NCI-H2196 (cell line): ENCODE results near the gene PTHLH.

Source experiments
- DNase-seq: peaks from one replicate; lab custom pipeline; 2025; ENCODE audit not compliant: unreplicated experiment; lab: John Stamatoyannopoulos, UW

The PTHLH gene

GRCh38 chr12:27974735-27975221 lies 2.2 kb upstream of the PTHLH start:
- DNase-seq = no peak

GRCh38 chr12:27973487-27973890 lies 956 bp upstream of the PTHLH start:
- no peak for DNase-seq

DNA sequence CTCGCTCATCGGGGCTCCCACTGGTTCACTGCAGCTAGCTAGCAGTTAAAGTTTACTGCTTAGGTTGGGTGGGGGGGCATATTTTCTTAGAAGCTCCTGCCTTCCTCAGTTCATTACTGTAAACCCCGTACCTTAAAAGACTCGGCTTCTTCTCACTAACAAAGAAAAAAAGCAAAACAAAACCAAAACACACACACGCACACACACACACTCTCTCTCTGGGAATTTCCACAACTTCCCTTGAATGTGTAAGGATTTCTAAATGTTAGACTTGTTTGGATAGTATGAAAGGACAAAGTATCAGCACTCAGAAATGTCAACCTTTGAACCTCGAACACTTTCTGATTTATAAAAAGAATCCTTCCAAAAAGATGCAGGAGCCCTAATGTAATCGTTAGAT lies 927 bp downstream of the PTHLH start:
- no peak for DNase-seq

DNA sequence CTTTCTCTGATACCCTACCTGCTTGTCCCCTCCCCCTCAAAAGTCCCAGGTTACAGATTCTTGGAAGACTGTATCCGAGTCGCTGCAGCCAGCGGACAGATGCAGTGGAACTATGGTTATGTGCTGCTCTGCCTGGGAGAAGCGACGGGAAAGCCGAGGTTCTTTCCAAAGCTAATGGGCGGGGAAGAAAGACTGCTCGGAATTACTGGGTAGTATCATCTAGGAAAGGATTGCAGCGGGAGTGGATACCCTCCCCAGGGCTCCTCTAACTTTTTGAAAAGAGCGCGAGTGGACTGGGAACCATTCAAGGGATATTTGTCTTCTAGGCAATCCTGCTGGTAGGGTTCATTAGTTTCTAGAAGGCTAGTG lies 1.4 kb downstream of the PTHLH start:
- DNase-seq = no peak

GRCh38 chr12:27970401-27971120 lies 2.0 kb downstream of the PTHLH start:
- no peak for DNase-seq

GRCh38 chr12:27969624-27970400 lies 2.7 kb downstream of the PTHLH start:
- peak; percentile 42 for DNase-seq

DNA sequence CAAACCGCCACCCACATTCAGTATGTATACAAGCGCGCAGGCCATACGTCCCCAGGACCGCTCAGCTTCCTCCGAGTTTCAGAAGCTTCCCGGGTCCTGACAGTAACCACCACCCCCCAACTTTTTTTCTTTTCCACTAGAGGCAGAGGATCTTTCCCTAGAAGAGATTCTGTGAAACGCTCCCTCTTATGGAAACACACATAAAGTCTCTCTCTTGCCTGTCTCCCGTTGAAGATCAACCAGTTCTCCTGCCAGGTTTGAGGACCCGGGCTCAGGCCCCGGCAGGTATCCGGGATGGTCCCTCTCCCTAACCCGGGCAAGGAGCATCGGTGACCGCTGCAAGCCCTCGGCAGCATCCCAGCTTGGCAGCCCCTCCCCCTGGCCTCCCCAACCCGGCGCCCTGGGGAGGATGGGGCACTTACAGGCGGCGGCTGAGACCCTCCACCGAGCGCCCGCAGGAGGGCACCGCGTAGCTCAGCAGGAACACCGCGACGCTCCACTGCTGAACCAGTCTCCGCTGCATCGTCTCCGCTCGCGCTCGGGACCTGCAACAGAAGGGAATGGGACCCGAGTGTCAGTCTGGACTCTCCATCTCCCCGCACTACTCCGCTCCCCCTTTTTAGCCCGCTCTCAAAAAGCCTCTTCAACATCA lies 3.4 kb downstream of the PTHLH start:
- no peak for DNase-seq

DNA sequence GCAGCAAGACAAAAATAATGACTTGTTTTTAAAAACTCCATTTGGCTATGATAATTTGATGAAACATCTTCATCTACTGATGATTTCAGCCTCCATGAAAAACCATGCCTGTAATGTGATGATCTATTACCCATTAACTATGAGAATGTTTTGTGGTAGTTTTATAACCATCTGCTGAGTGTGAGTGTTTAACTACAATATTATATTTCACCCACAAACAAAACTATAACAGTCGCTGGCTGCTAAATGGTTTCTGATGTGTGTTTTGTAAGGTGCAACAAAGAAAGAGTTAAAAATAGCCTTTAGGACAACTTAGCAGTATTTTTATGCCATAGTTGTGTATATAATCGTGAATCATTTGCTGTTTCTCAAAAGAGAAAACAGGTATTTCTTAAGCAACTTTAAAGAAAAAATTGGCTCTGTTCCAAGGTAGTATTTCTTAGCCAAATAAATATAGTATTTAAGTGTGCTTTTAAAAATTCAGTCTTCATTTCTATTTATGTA lies 4.9 kb downstream of the PTHLH start:
- DNase-seq = peak; percentile 67

GRCh38 chr12:27966870-27967269 lies 5.7 kb downstream of the PTHLH start:
- no peak for DNase-seq

- no peak for DNase-seq
Observed at GRCh38 chr12:27965966-27966365, 6.6 kb downstream of the PTHLH start.

DNA sequence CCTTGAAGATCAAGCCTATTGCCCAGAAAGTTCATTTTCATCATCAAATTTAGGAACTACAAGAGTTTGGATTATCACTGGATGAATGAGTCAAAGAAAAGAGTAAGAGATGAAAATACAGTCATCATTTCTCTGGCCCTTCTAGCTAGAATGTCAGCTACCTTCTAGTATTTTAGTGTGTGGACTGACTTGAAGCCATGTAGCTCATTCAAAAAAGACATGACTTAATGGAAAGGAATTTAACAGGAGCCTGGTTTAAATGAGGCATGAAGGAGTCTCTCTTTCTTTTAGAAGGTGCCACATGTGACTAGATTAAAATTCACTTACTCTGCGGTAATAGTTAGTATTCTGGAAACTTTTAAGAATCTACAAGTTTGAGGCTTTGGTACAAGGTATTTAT lies 7.1 kb downstream of the PTHLH start:
- DNase-seq = no peak

- no peak for DNase-seq
Observed at GRCh38 chr12:27964123-27964522, 8.4 kb downstream of the PTHLH start.

- no peak for DNase-seq
Observed at GRCh38 chr12:27960821-27961220, 11.7 kb downstream of the PTHLH start.

GRCh38 chr12:27958675-27959074 lies 13.9 kb downstream of the PTHLH start:
- no peak for DNase-seq

GRCh38 chr12:27957366-27957765 lies 15.2 kb downstream of the PTHLH start:
- no peak for DNase-seq

- DNase-seq = no peak
Observed at GRCh38 chr12:27953817-27954216, 18.7 kb downstream of the PTHLH start.

DNA sequence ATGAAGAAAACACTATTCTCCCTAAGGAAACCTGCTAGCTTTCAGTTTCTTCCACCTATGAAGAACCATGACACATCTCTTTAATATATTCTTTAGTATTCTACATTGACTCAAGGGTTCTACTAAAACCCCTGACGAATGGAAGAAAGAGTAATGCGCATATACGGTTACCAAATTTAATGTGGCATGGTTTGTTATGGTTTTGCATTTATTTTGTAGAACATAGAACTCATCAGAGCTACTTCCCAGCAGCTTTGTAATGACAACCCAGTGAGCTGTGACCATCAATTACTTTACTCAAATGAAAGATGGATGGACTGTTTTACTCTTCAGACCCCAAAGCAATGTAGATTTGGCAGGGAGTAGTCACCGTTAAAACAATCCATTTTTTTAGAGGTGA lies 19.2 kb downstream of the PTHLH start:
- no peak for DNase-seq

DNA sequence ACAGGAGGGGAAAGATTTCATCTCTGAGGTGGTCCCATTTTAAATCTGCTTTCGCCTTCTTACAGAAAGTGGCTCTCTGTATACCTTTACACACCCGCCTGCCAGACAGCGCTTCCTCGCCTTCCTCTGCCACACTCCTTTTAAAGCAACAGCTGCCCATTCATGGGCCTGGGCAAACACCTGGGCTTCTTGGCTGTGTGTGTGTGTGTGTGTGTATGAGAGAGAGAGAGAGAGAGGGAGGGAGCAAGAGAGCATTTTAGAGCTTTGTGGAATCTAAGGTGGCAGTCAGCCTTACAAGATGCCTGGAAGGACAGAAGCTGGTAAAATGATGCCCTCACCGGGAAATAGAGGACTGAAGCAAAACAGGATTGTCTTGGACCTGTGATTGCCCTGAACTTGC lies 20.0 kb downstream of the PTHLH start:
- no peak for DNase-seq

GRCh38 chr12:27951898-27952297 lies 20.6 kb downstream of the PTHLH start:
- no peak for DNase-seq

DNA sequence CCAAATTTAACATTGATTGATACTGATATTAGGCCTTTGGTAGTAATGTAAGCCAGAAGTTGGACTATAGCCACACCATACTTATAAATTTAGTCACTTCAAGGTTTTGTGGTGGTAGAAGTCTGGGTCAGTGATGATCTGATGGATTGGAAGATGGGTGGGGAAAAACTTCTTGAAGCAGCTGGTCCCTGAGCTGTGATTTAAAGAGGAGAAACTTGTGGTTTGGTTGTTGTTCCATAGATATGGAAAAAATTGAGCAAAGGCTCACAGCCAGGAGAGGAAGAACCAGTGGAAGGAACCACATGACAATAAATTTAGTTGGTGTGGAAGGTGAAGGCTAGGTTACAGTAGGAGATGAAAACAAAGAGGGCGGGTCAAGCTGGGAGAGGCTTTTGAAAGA lies 26.1 kb downstream of the PTHLH start:
- DNase-seq = no peak

- peak; percentile 86 for DNase-seq
Observed at GRCh38 chr12:27940756-27941402, 31.7 kb downstream of the PTHLH start.
